ENCODE results near the gene SGK1.

SGK1 gene

GRCh38 chr6:134170844-134171243 lies 147.1 kb downstream of the SGK1 start:
- DNase-seq (ENCODE audit: low spot score): no peak

GRCh38 chr6:134169871-134170486 lies 147.9 kb downstream of the SGK1 start:
- no peak for DNase-seq (ENCODE audit: low spot score)

- DNase-seq (ENCODE audit: low spot score): no peak
Measured at GRCh38 chr6:134168590-134169208, 149.2 kb downstream of the SGK1 start.

GRCh38 chr6:134166511-134167261 lies 151.2 kb downstream of the SGK1 start:
- DNase-seq (ENCODE audit: low spot score): no peak

- DNase-seq (ENCODE audit: low spot score): no peak
Measured at GRCh38 chr6:134165561-134166201, 152.2 kb downstream of the SGK1 start.

- no peak for DNase-seq (ENCODE audit: low spot score)
Measured at GRCh38 chr6:134164300-134164699, 153.6 kb downstream of the SGK1 start.

- DNase-seq (ENCODE audit: low spot score): no peak
Measured at GRCh38 chr6:134162932-134163331, 155.0 kb downstream of the SGK1 start.

- DNase-seq (ENCODE audit: low spot score): no peak
Measured at GRCh38 chr6:134161041-134161440, 156.9 kb downstream of the SGK1 start.

- DNase-seq (ENCODE audit: low spot score): no peak
Measured at GRCh38 chr6:134152767-134153485, 165.0 kb downstream of the SGK1 start.

- DNase-seq (ENCODE audit: low spot score): no peak
Measured at GRCh38 chr6:134148566-134148965, 169.3 kb downstream of the SGK1 start.

- no peak for DNase-seq (ENCODE audit: low spot score)
Measured at GRCh38 chr6:134147034-134147533, 170.8 kb downstream of the SGK1 start.

GRCh38 chr6:134146268-134147033 lies 171.5 kb downstream of the SGK1 start:
- DNase-seq (ENCODE audit: low spot score): no peak

- DNase-seq (ENCODE audit: low spot score): no peak
Measured at GRCh38 chr6:134145786-134146185, 172.1 kb downstream of the SGK1 start.

- no peak for DNase-seq (ENCODE audit: low spot score)
Measured at GRCh38 chr6:134138226-134138975, 179.5 kb downstream of the SGK1 start.

- no peak for DNase-seq (ENCODE audit: low spot score)
Measured at GRCh38 chr6:134134654-134135053, 183.3 kb downstream of the SGK1 start.

GRCh38 chr6:134132494-134133141 lies 185.3 kb downstream of the SGK1 start:
- DNase-seq (ENCODE audit: low spot score): no peak

- no peak for DNase-seq (ENCODE audit: low spot score)
Measured at GRCh38 chr6:134131530-134132139, 186.3 kb downstream of the SGK1 start.

- DNase-seq (ENCODE audit: low spot score): no peak
Measured at GRCh38 chr6:134128146-134128545, 189.8 kb downstream of the SGK1 start.

GRCh38 chr6:134123666-134124208 lies 194.2 kb downstream of the SGK1 start:
- DNase-seq (ENCODE audit: low spot score): peak; percentile 62

Data from hematopoietic multipotent progenitor cell treated with erythropoietin and hydrocortisone succinate and interleukin-3 and kit ligand, for 15 days (in vitro differentiated cells).